ENCODE data around the gene IRAK1.

The IRAK1 gene

GRCh38 chrX:154019061-154019621, 561 bp downstream of the IRAK1 start (continued):
- TF ChIP-seq ZBTB26 (tag by site-specific recombination; optimal IDR thresholded peaks at IDR 0.05) = peak; percentile 74
- no peak for TF ChIP-seq YY2 (tag by site-specific recombination; IDR thresholded peaks at IDR 0.05)
- peak; percentile 33; the same call in 1 of the 2 replicates for TF ChIP-seq ZNF692 (tag by site-specific recombination; IDR thresholded peaks at IDR 0.05)
- TF ChIP-seq ZNF2 (tag by site-specific recombination; IDR thresholded peaks at IDR 0.05) = peak; percentile 27; the same call in 1 of the 2 replicates
- TF ChIP-seq ZNF544 (tag by site-specific recombination; IDR thresholded peaks at IDR 0.05) = no peak
- no peak for TF ChIP-seq ZNF549 (tag by site-specific recombination; IDR thresholded peaks at IDR 0.05)
- no peak for TF ChIP-seq ZNF701 (tag by site-specific recombination; IDR thresholded peaks at IDR 0.05)
- no peak for TF ChIP-seq BCL11A (tag by site-specific recombination; IDR thresholded peaks at IDR 0.05; ENCODE audit: low read depth)
- TF ChIP-seq, protein P1, sequence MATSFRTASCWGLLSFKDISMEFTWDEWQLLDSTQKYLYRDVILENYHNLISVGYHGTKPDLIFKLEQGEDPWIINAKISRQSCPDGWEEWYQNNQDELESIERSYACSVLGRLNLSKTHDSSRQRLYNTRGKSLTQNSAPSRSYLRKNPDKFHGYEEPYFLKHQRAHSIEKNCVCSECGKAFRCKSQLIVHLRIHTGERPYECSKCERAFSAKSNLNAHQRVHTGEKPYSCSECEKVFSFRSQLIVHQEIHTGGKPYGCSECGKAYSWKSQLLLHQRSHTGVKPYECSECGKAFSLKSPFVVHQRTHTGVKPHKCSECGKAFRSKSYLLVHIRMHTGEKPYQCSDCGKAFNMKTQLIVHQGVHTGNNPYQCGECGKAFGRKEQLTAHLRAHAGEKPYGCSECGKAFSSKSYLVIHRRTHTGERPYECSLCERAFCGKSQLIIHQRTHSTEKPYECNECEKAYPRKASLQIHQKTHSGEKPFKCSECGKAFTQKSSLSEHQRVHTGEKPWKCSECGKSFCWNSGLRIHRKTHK (tag by site-specific recombination; IDR thresholded peaks at IDR 0.05) = no peak
- no peak for TF ChIP-seq ZNF239 (tag by site-specific recombination; IDR thresholded peaks at IDR 0.05)
- no peak for TF ChIP-seq GLIS1 (tag by site-specific recombination; IDR thresholded peaks at IDR 0.05)
- TF ChIP-seq ZBTB7A (tag by site-specific recombination; IDR thresholded peaks at IDR 0.05; ENCODE audit: low read depth) = no peak
- peak; percentile 61 for TF ChIP-seq ZBTB8A (tag by site-specific recombination; IDR thresholded peaks at IDR 0.05)
- no peak for TF ChIP-seq ZNF114 (tag by site-specific recombination; IDR thresholded peaks at IDR 0.05)
- TF ChIP-seq ZNF596 (tag by site-specific recombination; IDR thresholded peaks at IDR 0.05) = no peak
- no peak for TF ChIP-seq ZFP37 (tag by site-specific recombination; IDR thresholded peaks at IDR 0.05)
- TF ChIP-seq HOXA7 (CRISPR knock-in tag; IDR thresholded peaks at IDR 0.05; ENCODE audit: borderline replicate concordance) = no peak
- no peak for TF ChIP-seq ZNF670 (tag by site-specific recombination; IDR thresholded peaks at IDR 0.05; ENCODE audit: low read depth)
- no peak for TF ChIP-seq ZNF747 (tag by site-specific recombination; IDR thresholded peaks at IDR 0.05)
- no peak for TF ChIP-seq KLF9 (tag by site-specific recombination; IDR thresholded peaks at IDR 0.05; ENCODE audit: low read depth)
- TF ChIP-seq ZNF610 (tag by site-specific recombination; IDR thresholded peaks at IDR 0.05; ENCODE audit: borderline replicate concordance) = no peak
- no peak for TF ChIP-seq ZNF16 (tag by site-specific recombination; IDR thresholded peaks at IDR 0.05; ENCODE audit: low read depth)
- no peak for TF ChIP-seq ZNF341 (tag by site-specific recombination; IDR thresholded peaks at IDR 0.05; ENCODE audit: low read depth)
- no peak for TF ChIP-seq ZNF585B (tag by site-specific recombination; IDR thresholded peaks at IDR 0.05)
- peak; percentile 60 for TF ChIP-seq ZIC2 (tag by site-specific recombination; IDR thresholded peaks at IDR 0.05)
- no peak for TF ChIP-seq ZBTB44 (tag by site-specific recombination; IDR thresholded peaks at IDR 0.05)
- no peak for TF ChIP-seq OSR2 (tag by site-specific recombination; IDR thresholded peaks at IDR 0.05)
- no peak for TF ChIP-seq ZNF624 (tag by site-specific recombination; IDR thresholded peaks at IDR 0.05)
- TF ChIP-seq ZNF707 (tag by site-specific recombination; IDR thresholded peaks at IDR 0.05) = no peak
- TF ChIP-seq, protein P2, sequence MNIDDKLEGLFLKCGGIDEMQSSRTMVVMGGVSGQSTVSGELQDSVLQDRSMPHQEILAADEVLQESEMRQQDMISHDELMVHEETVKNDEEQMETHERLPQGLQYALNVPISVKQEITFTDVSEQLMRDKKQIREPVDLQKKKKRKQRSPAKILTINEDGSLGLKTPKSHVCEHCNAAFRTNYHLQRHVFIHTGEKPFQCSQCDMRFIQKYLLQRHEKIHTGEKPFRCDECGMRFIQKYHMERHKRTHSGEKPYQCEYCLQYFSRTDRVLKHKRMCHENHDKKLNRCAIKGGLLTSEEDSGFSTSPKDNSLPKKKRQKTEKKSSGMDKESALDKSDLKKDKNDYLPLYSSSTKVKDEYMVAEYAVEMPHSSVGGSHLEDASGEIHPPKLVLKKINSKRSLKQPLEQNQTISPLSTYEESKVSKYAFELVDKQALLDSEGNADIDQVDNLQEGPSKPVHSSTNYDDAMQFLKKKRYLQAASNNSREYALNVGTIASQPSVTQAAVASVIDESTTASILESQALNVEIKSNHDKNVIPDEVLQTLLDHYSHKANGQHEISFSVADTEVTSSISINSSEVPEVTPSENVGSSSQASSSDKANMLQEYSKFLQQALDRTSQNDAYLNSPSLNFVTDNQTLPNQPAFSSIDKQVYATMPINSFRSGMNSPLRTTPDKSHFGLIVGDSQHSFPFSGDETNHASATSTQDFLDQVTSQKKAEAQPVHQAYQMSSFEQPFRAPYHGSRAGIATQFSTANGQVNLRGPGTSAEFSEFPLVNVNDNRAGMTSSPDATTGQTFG (tag by site-specific recombination; IDR thresholded peaks at IDR 0.05; ENCODE audit: borderline replicate concordance) = no peak
- no peak for TF ChIP-seq ZSCAN16 (tag by site-specific recombination; IDR thresholded peaks at IDR 0.05)
- TF ChIP-seq IKZF3 (tag by site-specific recombination; IDR thresholded peaks at IDR 0.05) = no peak
- TF ChIP-seq ZNF768 (tag by site-specific recombination; IDR thresholded peaks at IDR 0.05) = no peak
